Stimulated activated naive CD8-positive, alpha-beta T cell treated with anti-CD3 and anti-CD28 coated beads, Interleukin-15, Interleukin-2, amounts not matched to agents 100 ng/mL and 50 ng/mL, for 24 hours (primary cell): ENCODE results near the gene TMC6.

Source experiments
- H3K27ac Mint-ChIP-seq: one replicate; pipeline ENCODE4 v1.8.0; 2021; ENCODE audit warnings: mild to moderate bottlenecking, mixed read lengths
- H3K27me3 Mint-ChIP-seq: one replicate; pipeline ENCODE4 v1.8.0; 2021; ENCODE audit warnings: mixed read lengths
- H3K36me3 Mint-ChIP-seq: one replicate; pipeline ENCODE4 v1.8.0; 2021; ENCODE audit warnings: low read depth, mixed read lengths
- H3K4me1 Mint-ChIP-seq: one replicate; pipeline ENCODE4 v1.8.0; 2021; ENCODE audit warnings: low read depth, mixed read lengths
- H3K4me3 Mint-ChIP-seq: one replicate; pipeline ENCODE4 v1.8.0; 2021; ENCODE audit warnings: mild to moderate bottlenecking, mixed read lengths
- H3K9me3 Mint-ChIP-seq: one replicate; pipeline ENCODE4 v1.8.0; 2021; ENCODE audit warnings: mixed read lengths

Gene TMC6

DNA sequence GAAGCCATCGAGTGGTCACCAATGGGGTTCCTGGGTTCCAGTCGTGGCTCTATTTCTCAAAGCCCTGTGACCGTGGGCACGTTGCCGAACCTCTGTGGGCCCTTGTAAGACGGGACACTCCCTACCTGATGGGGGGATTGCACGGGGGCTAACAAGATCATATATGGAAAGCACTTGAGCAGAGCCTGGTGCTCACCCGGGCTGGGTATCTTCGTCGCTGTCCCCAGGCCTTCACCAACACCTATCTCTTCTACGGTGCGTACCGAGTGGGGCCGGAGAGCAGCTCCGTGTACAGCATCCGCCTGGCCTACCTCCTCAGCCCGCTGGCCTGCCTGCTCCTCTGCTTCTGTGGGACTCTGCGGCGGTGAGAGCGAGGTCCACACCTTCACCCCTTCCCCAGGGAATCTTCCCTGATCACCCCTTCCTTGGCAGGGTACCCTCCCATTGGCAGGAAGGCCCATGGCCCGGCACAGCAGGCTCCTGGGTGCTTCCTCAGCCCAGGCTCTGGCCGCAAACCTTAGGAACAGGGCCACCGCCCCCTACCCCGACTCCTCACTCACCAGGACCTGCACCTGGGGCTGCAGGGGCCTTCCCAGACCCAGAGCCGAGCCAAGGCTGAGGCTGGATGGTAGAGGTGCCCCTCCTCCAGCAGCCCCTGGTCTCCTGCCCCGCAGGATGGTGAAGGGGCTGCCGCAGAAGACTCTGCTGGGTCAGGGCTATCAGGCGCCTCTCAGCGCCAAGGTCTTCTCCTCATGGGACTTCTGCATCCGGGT, 4.8 kb upstream of the TMC6 start:
- Mint-ChIP-seq H3K27ac (peak overlapping the region; percentile 70), H3K9me3 (no peaks in the 10 kb centered on the region), H3K27me3 (no peaks in the 10 kb centered on the region), H3K36me3 (peaks cover 46% of the 10 kb centered on the region), H3K4me3 (peak overlapping the region; percentile 97), H3K4me1 (peaks cover 80% of the 10 kb centered on the region)

DNA sequence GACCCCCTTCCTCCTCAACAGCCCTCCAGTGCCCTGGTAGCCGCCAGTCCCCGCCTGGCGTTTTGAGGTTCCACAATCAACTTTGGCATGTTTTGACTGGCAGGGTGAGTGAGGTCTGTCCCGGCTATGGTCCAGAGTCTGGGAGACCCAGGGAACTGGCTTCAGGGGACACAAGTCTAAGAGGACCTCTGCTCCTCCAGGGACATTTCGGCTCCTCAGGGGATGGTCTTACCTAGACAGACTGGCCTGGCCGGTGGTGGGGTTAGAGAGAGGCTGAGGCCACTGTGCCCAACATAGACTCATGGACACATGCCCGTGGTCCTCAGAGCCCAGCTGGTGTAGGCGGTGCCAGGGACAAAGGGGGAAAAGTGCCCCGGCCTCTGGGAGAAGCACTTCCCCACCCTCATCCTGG, 4.2 kb upstream of the TMC6 start:
- H3K4me1 Mint-ChIP-seq, result peaks cover 74% of the 10 kb centered on the region
- peak overlapping the region; percentile 97 for H3K4me3 Mint-ChIP-seq
- H3K9me3 Mint-ChIP-seq, result no peaks in the 10 kb centered on the region
- H3K27me3 Mint-ChIP-seq, result no peaks in the 10 kb centered on the region
- H3K36me3 Mint-ChIP-seq, result peaks cover 46% of the 10 kb centered on the region
- H3K27ac Mint-ChIP-seq, result peak overlapping the region; percentile 21

DNA sequence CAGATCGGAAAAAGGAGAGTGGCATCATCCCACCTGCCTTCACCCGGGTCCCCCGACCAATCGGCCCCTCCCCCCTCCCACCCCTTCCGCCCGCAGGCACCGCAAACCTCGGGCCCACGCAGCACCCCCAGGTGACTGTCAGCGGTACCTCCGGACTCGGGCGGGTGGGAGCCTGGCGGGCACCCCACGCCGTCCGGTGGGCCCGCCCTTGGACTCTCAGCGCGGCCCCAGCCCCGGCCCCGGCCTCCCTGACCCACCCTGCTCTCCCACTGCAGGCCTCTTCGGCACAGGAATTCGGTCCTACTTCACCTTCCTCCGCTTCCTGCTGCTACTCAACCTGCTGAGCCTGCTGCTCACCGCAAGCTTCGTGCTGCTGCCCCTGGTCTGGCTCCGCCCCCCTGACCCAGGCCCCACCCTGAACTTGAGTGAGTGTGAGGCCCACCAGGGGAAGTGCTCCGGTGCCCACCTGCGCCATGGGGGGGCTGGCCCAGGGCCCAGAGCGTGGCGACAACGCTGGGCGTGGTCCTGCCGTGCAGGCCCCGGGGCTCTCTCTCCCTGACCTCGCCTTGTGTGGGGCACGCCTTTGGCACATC, 3.6 kb upstream of the TMC6 start:
- H3K4me3 Mint-ChIP-seq, result peak overlapping the region; percentile 97
- H3K27ac Mint-ChIP-seq, result peak overlapping the region; percentile 87
- H3K36me3 Mint-ChIP-seq, result peaks cover 43% of the 10 kb centered on the region
- no peaks in the 10 kb centered on the region for H3K9me3 Mint-ChIP-seq
- H3K4me1 Mint-ChIP-seq, result peaks cover 69% of the 10 kb centered on the region
- no peaks in the 10 kb centered on the region for H3K27me3 Mint-ChIP-seq

DNA sequence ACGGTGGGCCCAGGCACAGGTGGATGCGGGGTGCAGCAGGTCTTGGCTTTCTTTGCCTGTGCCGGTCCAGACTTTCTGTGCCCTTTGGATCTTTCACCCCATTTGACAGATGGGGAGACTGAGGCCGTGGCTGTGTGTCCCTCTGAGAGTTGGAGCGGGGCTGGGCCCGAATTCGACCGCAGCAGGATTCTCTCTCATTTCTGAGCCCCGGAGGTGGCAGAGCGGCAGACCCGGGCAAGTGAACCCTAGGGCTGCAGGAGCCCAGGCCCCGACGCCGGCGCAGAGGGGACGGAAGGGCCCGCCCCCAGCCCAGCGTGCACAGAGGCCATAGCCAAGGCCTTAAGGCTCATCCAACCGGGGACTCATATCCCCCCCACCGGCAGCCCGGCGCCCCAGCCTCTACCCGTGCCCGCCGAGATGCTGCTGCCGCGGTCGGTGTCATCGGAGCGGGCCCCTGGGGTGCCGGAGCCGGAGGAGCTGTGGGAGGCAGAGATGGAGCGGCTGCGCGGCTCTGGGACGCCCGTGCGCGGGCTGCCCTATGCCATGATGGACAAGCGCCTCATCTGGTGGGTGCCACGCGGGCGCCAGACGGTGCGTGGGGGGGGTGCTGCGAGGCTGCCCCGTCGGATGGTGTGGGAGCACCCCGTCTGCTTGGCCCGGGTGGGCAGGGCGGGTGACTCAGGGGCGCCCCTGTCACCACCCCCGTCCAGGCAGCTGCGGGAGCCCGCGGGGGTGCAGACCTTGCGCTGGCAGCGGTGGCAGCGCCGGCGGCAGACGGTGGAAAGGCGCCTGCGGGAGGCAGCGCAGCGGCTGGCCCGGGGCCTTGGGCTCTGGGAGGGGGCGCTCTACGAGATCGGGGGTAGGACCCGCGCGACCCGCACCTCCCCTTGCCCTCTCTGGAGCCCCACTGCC, 2.9 kb upstream of the TMC6 start:
- no peaks in the 10 kb centered on the region for H3K9me3 Mint-ChIP-seq
- H3K27ac Mint-ChIP-seq, result peak overlapping the region; percentile 96
- peaks cover 38% of the 10 kb centered on the region for H3K36me3 Mint-ChIP-seq
- H3K4me3 Mint-ChIP-seq, result peak overlapping the region; percentile 97
- peaks cover 69% of the 10 kb centered on the region for H3K4me1 Mint-ChIP-seq
- H3K27me3 Mint-ChIP-seq, result no peaks in the 10 kb centered on the region

DNA sequence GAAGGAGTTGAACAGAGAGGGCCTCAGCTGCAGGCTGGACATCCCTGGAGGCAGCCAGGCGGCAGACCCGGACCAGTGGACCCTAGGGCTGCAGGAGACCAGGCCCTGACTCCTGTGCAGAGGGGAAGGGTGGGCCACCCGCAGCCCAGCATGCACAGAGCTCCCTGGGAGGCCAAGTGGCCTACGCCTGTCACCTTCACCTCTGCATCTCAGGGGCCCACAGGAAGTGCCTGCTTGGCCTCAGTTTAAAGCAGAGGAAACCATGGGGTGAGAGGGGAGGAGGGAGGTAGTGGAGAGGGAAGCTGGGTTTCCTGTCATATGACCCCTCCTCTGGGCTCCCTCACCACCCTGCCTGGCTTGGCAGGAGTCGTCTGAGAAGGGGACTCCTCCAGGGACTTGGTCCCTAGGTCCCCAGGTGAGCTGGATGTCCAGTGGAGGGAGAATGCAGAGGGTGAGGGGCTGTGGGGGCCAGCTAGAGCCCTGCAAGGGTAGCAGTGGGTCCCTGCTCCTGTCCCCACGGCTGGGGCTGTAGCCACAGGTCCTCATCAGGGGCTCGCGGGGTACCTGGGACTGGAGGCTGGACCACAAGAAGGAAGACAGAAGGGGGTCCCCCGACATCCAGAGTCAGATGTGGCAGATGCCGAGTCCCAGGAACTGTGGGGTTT, 2.0 kb upstream of the TMC6 start, which contains the start of gene TMC8:
TMC8 (plus strand) TSS at position 335 of the 665 bp plus-strand sequence. CDS start 818 bp downstream, outside the sequence.
- Mint-ChIP-seq H3K4me3 (peak within 1 kb of the TSS; percentile 97), H3K27me3 (no peaks in the 10 kb centered on the region), H3K27ac (peak within 1 kb of the TSS; percentile 96), H3K36me3 (peaks cover 29% of the 10 kb centered on the region), H3K4me1 (peaks cover 68% of the 10 kb centered on the region), H3K9me3 (no peaks in the 10 kb centered on the region)

DNA sequence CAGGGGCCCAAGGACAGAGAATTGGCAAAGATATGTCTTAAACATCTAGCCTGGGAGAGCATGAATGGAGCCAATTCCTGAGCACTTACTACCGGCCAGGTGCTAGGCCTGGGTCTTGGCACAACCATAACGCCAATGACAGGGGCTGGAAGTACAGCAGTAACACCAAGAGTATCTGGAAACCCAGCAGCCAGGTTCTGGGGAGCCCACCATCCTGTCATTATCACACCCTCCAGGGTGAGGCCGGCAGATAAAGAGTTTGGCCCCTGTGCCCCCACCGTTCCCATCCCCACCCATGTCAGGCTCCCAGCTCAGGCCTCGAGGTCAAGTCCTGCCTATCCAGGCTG, 1.5 kb upstream of the TMC6 start:
- Mint-ChIP-seq H3K4me3 (peak overlapping the region; percentile 97), H3K9me3 (no peaks in the 10 kb centered on the region), H3K27me3 (no peaks in the 10 kb centered on the region)

DNA sequence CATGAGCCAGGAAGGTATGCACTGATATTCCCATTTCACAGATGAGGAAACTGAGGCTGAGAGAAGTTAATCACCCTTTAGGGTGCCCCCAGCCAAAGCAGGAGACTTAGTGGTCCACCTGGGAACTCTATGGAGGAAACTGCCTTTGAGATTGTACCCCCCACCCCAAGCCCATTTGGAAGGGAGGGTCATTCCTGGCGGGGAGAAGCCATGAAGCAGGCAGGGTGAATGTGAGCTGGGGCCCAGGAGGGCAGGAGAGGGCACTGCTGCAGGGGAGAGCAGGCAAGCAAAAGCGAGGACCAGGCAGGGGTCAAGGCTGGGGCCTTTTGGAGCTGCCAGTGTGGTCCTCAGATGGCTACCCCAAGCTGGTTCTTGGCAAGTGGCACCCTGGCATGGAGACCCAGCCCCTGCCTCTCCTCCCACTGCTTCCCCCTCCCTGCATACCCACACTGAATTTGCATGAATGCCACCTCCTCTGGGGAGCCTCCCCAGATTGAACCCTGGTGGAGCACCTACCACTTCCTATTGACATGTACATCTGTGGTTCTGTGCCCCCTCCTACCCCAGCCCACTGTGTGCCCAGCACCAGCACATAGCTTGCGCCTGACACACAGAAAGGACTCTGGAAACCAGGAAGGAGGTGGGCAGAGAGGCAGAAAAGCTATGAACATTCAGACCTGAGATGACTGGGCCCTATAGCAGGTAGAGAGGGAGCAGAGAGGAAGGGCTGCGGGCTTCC, 965 bp upstream of the TMC6 start:
- Mint-ChIP-seq H3K4me1 (peaks cover 67% of the 10 kb centered on the region), H3K27me3 (no peaks in the 10 kb centered on the region), H3K27ac (peak overlapping the region; percentile 96), H3K36me3 (peaks cover 19% of the 10 kb centered on the region), H3K4me3 (peak overlapping the region; percentile 97), H3K9me3 (no peaks in the 10 kb centered on the region)

More for the DNA sequence above, 1.5 kb upstream of the TMC6 start:
- Mint-ChIP-seq H3K4me1 (peaks cover 68% of the 10 kb centered on the region), H3K27ac (peak overlapping the region; percentile 96), H3K36me3 (peaks cover 24% of the 10 kb centered on the region)

DNA sequence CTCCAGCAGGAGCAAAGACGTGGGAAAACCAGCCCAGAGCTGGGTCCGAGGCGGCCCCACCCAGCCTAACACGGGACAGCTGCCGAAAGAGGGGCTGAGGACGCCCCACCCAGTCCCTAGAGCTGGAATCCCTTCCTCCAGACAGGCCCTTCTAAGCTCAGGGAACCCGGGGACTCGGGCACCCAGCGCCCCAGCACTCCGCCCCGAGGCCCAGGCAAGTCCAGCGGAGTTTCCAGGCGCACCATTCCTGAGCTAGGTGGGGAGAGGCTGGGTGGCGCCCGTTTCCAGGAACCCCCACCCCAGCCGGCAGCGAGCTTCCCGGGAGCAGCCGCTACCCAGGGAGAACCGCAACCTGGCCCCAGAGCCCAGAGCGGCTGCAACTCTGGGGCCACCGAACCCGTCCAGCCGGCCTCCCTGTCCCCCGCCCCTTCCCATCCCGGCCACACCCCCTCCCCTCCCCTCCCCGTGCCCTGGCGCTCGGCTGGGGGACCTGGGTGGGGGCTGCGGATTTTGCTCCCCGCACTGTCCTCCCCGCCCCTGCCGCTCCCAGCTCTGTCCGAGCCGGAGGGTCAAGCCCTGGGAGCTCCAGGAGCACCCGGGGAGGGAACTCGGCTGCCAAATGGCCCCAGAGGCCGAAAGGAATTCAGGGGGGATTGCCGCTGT, 536 bp downstream of the TMC6 start:
- Mint-ChIP-seq H3K4me1 (peaks cover 67% of the 10 kb centered on the region), H3K27me3 (no peaks in the 10 kb centered on the region), H3K4me3 (peak overlapping the region; percentile 89), H3K27ac (peak overlapping the region; percentile 89), H3K9me3 (no peaks in the 10 kb centered on the region), H3K36me3 (peaks cover 20% of the 10 kb centered on the region)

DNA sequence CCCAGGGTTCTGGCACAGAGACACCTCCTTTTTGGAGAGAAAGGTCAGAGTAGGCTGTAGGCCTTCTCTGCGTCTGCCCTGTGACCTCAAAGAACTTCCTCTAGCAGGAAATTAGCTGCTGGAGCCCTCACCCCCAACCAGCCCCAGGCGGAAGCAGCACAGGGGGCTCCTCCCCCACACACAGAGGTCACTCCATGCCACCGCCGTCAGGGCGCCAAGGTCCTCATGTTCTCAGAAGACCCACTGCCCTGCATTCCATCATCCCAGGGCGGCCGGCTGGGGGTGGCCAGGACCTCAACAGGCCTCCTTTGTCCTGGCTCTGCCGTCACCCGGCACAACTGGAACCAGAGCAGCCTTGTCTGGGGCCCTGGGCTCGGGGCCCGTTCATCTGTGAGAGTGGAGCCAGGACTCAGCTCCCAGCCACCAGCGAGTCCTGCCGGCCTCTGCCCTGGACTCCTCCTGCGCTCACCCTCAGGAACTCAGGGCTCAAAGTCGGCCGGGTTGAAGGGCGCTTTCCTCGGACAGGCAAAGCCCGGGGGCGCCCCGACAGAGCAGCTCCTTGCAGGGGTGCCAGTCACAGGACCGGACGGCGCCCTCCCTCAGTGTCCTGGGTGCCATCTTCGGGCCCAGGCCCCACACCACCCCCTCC, 1.2 kb downstream of the TMC6 start:
- Mint-ChIP-seq H3K36me3 (peaks cover 22% of the 10 kb centered on the region), H3K4me3 (peak overlapping the region; percentile 89), H3K27me3 (no peaks in the 10 kb centered on the region), H3K4me1 (peaks cover 69% of the 10 kb centered on the region), H3K27ac (peak overlapping the region; percentile 89), H3K9me3 (no peaks in the 10 kb centered on the region)

DNA sequence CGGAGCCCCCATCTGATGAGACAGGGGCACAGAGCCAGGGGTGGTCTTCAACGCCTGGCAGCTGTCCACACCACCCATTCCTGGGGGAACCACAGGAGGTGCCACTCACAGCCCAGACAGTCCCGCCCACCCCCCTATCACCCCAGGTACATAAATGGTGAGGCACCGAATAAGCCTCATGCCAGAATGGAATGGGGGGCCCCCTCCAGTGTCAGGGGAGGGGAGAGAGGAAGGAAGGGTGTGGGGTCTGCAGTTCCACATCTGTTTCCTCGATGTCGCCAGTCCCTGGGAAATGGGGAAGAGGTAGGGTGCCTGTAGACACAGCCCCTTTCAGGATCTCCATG, 1.7 kb downstream of the TMC6 start:
- peaks cover 27% of the 10 kb centered on the region for H3K36me3 Mint-ChIP-seq
- peaks cover 71% of the 10 kb centered on the region for H3K4me1 Mint-ChIP-seq
- no peaks in the 10 kb centered on the region for H3K9me3 Mint-ChIP-seq
- peak overlapping the region; percentile 89 for H3K4me3 Mint-ChIP-seq
- H3K27me3 Mint-ChIP-seq, result no peaks in the 10 kb centered on the region
- H3K27ac Mint-ChIP-seq, result peak overlapping the region; percentile 89

DNA sequence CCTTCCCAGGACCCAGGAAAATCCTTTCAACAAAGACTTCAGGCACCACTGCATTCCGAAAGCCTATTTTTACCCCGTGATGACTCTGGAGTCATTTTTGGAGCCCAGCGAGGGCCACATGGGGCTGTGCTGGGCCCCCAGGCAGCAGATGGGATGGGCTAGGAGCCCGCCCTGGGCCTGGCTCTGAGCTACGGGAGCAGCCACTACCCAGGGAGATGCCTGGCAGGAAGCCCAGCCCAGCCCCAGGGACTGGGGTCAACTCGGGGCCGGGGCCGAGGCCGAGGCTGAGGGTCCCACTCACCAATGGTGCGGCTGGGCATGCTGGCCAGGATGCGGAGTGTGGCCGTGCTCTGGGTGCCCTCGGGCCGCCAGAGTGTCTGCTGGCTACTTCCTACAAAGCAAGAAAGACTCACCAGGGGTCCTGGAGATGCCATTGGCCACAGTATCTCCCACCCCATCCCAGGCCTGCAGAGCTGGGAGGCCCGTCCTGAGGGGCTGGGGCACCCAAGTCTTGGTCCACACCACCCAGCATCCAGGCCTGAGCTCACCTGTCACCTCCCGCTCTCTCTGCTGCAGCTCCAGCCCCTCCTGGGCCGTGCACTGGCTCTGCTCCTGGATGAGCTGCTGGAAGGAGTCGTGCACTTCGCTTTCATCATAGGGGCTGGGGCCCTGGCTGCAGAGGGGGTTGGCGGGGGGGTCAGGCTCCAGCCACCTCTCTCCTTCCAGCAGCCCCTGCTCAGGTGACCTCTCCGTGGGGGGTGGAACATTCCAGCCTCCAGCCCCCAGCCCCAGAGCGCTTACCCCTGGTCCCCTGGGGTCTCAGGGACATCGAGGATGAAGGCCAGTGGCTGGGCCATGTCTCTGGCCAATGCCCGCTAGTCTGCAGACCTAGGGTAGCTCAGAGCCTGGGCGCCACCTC, 2.3 kb downstream of the TMC6 start:
- Mint-ChIP-seq H3K36me3 (peaks cover 28% of the 10 kb centered on the region), H3K9me3 (no peaks in the 10 kb centered on the region), H3K27ac (peak overlapping the region; percentile 40), H3K27me3 (no peaks in the 10 kb centered on the region), H3K4me1 (peaks cover 78% of the 10 kb centered on the region), H3K4me3 (peak overlapping the region; percentile 89)

DNA sequence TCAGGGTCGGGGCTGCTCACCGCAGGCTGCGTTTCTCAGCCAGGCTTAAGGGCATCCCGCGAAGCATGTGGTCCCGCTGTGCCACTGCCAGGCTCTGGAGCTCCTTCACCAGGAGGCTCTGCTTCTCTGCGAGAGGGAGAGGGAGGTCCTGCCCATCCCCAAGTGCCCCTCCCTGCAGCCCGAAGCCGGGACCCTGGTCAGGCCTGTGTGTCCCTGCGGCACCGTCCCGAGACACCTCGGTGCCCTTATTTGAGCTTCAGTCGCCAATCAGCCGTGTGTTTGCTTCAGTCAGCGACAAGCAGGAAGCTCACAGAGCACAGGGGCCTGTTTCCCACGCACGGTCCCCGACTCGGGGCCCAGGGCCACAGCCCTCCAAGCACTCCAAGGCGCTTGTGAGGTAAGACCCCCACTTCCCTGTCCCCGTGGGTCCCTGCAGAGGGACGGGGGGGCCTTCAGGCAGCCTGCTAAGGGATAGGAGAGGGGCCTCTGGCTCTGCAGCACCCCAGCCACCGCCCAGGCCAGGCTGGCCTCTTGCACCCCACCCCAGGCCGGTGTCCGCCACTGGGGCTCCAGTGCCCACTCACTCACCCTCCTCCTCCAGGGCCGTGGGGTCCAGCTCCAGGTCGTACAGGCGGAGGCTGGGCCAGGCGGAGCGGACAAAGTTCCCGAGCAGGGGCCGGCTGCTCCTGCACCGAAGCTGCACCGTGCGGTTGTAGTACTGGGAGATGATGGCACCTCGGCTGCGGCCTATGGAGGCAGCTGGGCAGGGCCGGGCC, 3.2 kb downstream of the TMC6 start:
- H3K4me1 Mint-ChIP-seq, result peaks cover 82% of the 10 kb centered on the region
- H3K27ac Mint-ChIP-seq, result no peak overlapping the region
- peaks cover 25% of the 10 kb centered on the region for H3K36me3 Mint-ChIP-seq
- no peaks in the 10 kb centered on the region for H3K9me3 Mint-ChIP-seq
- no peaks in the 10 kb centered on the region for H3K27me3 Mint-ChIP-seq
- peak overlapping the region; percentile 89 for H3K4me3 Mint-ChIP-seq
